ENCODE results near the gene TXNDC15.

The TXNDC15 gene

GRCh38 chr5:134932508-134932907, 58.3 kb downstream of the TXNDC15 start:
- DNase-seq = no peak

- no peak for DNase-seq
These were observed 60.0 kb downstream of the TXNDC15 start for GRCh38 chr5:134934202-134934601.

DNA sequence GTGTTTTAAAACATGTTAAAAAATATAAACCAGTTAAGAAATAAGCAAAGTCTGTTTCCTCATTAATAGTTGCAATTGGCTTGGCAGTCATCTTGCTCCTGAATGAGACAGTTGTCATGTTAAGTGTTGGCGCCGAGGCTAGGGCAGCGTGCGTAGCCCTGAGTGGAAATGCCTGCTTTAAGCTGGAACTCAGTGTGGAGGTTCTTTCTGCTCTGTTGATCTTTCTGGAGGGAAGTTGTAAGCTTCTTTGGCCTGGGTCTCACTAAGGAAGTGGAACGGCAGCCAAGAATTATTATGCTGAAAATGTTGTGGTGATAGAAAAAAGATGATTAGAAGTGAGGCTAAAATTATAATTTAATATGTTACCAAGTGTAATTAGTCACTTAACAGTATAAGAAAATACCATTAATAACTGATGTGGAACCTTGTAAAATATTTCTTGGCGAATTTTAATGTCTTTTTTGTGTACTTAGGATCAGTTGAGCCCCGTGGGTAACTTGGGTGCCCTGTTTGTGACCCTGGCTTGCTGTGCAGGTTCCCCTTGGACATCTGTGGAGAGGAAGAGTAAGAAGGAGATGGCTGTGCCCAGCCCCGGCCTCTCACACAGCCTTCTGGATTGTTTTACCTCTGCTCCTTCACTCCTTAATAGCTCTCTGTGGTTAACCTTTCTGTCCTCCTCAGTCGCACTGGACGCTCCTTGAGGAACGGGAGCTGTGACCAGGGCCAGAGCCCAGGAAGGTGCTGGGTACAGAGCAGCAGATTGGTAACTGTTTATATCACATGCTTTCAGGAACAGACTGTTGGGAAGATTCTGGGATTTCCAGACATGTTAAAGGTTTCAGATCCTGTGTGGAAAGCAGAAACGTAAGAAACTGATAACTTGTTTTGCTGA, 61.8 kb downstream of the TXNDC15 start:
- no peak for DNase-seq

DNA sequence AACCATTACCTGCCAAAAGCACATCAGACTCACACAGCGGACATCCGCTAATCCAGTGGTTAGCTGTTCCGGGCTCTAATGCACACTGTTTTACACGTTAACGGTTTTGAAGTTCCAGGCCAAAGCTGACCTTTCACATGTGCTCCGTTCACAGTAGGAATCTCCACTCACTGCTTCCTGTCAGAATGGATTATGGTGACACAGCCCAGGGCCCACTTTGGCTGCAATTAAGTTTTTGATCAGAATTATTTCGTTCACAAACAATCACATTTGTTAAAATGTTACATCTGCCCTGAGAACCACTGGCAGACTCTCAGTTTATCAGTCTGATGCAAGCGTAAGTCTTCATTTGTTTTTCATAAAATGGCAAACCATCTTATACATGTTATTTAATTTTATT, 63.4 kb downstream of the TXNDC15 start:
- DNase-seq = no peak

- DNase-seq = no peak
These were observed 63.9 kb downstream of the TXNDC15 start for GRCh38 chr5:134938030-134938429.

DNA sequence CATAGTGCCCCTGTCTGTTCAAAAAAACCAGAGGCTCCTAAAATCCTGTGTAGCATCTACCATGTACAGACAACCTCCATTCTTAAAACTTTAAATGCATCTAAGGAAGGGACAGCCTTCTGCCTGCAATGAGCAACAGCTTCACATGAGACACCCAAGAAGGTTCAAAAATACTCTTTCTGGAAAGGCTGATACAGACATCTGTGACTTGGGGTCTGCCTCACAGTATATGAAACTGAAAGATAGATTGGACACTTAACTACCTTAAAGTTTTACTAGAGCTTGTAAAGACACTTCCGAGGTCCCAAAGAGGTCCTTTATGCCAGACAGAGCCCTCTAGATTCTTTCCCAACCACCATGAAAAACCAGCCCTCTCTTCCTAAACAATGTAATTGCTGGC, 65.3 kb downstream of the TXNDC15 start:
- DNase-seq = no peak

GRCh38 chr5:134943547-134943946, 69.4 kb downstream of the TXNDC15 start:
- DNase-seq = no peak

DNA sequence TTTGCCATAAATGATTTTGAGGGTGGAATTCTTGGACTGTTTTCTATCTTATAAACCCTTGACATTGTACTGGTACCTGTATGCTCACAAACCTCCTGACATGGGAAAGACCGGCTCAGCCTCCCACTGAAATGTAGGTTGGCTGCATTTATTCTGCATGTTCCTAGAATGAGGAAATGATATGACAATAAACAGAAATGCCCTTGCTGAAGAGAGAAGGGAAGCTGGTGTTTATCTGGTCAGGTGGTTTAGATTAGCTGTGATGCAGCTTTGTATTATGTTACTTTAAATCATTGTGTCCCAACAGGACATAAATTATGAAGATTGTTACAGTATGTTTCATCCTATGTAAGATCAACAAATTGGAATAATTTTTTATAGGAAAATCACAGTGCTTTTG, 70.5 kb downstream of the TXNDC15 start:
- no peak for DNase-seq

GRCh38 chr5:134945041-134945440, 70.9 kb downstream of the TXNDC15 start:
- DNase-seq = no peak

GRCh38 chr5:134948911-134949310, 74.7 kb downstream of the TXNDC15 start:
- peak; percentile 46 for DNase-seq

DNA sequence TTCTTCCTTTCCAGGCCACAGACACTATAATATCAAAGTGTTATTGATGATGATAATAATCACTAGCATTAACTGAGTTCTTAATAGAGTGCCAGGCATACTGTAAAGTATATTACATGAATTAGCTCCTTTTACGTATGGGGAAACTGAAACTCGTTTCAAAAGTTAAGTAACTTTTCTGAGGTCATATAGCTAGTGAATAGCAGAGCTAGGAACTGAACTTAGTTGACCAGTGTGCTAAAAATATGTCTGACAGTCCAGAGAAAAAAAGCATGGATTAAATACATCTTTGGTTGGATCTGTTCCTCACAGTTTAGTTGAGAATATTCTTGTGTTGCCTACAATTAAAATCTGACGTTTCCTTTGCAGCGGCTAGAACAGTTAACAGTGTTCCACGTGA, 75.1 kb downstream of the TXNDC15 start:
- no peak for DNase-seq
